ENCODE results near the gene NOP9. TPM values are rescaled to one million over a fixed set of nuclear protein-coding genes. Genes with fewer than 3 reads are reported as not detected.

Gene NOP9
- polyA plus RNA-seq, 1 experiment = 12.0 TPM

DNA sequence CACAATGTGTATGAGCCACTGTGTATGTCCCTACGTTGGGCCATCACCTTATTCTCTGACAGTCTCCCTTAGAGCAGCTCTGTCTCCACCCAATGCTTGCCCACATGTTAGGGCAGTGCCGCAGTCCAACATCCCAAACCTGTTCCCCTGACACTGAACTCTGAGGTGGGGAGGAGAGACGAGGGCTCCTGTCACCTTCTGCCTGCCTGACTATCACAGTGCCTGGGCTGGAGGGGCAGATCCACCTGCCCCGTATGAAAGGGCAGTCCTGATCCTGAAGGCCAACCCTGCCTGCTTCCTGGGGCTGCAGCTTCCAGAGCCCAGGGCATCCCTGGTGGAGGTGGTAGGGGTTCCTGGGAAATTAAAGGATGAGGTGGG lies 38.9 kb upstream of the NOP9 start:
- POLR2A ChIA-PET = no interaction called here
- DNase-seq (ENCODE audit: low read depth, low spot score) = no peak
- Histone ChIP-seq H3K27ac (ENCODE audit: low read depth, low read length) (no peak overlapping the region), H3K27me3 (ENCODE audit: control insufficient read depth, insufficient read depth, low read length) (no peaks in the 10 kb centered on the region), H3K4me3 (ENCODE audit: low read depth, low read length) (no peak overlapping the region), H3K9me3 (ENCODE audit: control insufficient read depth, insufficient read depth, low read length) (no peaks in the 10 kb centered on the region)
- CTCF ChIA-PET = interaction anchor here (1.1 kb wide), 1 partner anchor 47 kb away, joined by 3 read pairs; the partner anchor contains the start of gene CIDEB
- TF ChIP-seq, protein P1, sequence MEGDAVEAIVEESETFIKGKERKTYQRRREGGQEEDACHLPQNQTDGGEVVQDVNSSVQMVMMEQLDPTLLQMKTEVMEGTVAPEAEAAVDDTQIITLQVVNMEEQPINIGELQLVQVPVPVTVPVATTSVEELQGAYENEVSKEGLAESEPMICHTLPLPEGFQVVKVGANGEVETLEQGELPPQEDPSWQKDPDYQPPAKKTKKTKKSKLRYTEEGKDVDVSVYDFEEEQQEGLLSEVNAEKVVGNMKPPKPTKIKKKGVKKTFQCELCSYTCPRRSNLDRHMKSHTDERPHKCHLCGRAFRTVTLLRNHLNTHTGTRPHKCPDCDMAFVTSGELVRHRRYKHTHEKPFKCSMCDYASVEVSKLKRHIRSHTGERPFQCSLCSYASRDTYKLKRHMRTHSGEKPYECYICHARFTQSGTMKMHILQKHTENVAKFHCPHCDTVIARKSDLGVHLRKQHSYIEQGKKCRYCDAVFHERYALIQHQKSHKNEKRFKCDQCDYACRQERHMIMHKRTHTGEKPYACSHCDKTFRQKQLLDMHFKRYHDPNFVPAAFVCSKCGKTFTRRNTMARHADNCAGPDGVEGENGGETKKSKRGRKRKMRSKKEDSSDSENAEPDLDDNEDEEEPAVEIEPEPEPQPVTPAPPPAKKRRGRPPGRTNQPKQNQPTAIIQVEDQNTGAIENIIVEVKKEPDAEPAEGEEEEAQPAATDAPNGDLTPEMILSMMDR (IDR thresholded peaks at IDR 0.05; ENCODE audit: low read depth, low read length) = no peak

DNA sequence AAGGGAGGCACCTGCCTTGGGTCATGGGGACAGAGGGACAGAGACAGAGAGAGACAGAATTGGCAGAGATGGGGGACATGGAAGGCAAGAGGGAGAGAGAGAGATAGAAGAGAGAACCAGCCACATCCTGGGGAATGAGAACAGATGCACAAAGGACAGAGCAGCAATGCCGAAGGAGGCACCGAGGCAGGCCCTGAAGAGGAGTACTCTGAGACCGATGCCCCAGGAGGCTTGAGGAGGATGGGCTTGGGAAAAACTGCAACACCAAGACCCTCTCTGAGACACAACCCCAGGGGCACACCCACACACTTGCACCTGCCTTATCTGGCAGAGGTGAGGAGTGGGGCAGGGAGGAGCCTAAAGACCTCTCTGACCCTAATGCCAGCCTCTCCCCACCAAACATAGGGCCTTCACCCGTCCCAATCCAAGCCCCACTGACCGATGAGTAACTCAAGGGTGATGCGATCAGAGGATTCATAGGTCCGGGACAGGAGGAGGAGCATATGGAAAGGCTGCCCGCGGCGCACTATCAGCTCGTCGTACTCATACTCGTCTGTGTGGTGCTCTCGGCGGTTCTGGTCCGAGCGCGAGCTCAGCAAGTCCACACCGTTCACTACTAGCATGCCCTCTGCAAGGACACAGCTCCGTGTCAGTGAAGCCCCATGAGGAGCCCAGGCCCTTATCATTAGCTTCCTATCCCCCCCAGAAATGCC lies 38.2 kb upstream of the NOP9 start:
- TF ChIP-seq, protein P1 (IDR thresholded peaks at IDR 0.05; ENCODE audit: low read depth, low read length) = no peak
- ChIA-PET CTCF (interaction anchor here (1.1 to 1.3 kb wide), 2 partner anchors 19 to 46 kb away, joined by 3 read pairs; partner anchors contain the start of genes CIDEB and TINF2), POLR2A (interaction anchor here (1.3 kb wide), 1 partner anchor 10 kb away, joined by 4 read pairs; no protein-coding TSS in a partner anchor)
- no peak for DNase-seq (ENCODE audit: low read depth, low spot score)
- H3K9me3 ChIP-seq (ENCODE audit: control insufficient read depth, insufficient read depth, low read length) = no peaks in the 10 kb centered on the region
- no peak overlapping the region for H3K27ac ChIP-seq (ENCODE audit: low read depth, low read length)
- H3K4me3 ChIP-seq (ENCODE audit: low read depth, low read length) = no peak overlapping the region
- no peaks in the 10 kb centered on the region for H3K27me3 ChIP-seq (ENCODE audit: control insufficient read depth, insufficient read depth, low read length)

DNA sequence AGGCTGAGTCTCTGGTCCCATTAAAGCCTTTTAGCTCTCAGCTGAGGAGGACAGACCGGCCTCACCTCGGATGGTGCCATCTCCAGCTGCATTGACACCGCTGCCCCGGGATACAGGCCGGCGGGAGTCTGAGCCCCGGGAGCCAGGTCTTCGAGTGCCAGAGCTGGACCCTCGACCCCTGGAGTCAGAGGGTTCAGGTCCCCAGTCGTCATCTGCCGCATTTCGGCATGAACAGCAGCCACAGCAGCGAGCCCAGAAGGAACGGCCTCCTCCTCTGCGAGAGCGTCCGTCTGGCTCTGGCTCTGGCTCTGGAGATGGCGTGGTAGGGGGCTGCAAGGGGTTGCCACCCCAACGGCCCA lies 37.7 kb upstream of the NOP9 start:
- CTCF ChIA-PET = interaction anchor here (1.3 kb wide), 1 partner anchor 19 kb away, joined by 3 read pairs; the partner anchor contains the start of gene TINF2
- POLR2A ChIA-PET = interaction anchor here (1.3 kb wide), 1 partner anchor 9 kb away, joined by 4 read pairs; no protein-coding TSS in a partner anchor
- Histone ChIP-seq H3K9me3 (ENCODE audit: control insufficient read depth, insufficient read depth, low read length) (no peaks in the 10 kb centered on the region), H3K27ac (ENCODE audit: low read depth, low read length) (no peak overlapping the region), H3K27me3 (ENCODE audit: control insufficient read depth, insufficient read depth, low read length) (no peaks in the 10 kb centered on the region), H3K4me3 (ENCODE audit: low read depth, low read length) (no peak overlapping the region)
- DNase-seq (ENCODE audit: low read depth, low spot score) = no peak
- TF ChIP-seq, protein P1 (IDR thresholded peaks at IDR 0.05; ENCODE audit: low read depth, low read length) = no peak

GRCh38 chr14:24262821-24263733 lies 36.6 kb upstream of the NOP9 start, which contains the start of gene TGM1:
Gene TGM1, minus strand, starts transcription at chr14:24263177. Its CDS starts 825 bp downstream, at chr14:24262352.
- Histone ChIP-seq H3K27ac (ENCODE audit: low read depth, low read length) (no peak within 1 kb of the TSS), H3K27me3 (ENCODE audit: control insufficient read depth, insufficient read depth, low read length) (no peaks in the 10 kb centered on the region), H3K4me3 (ENCODE audit: low read depth, low read length) (no peak within 1 kb of the TSS), H3K9me3 (ENCODE audit: control insufficient read depth, insufficient read depth, low read length) (no peaks in the 10 kb centered on the region)
- TF ChIP-seq, protein P1 (IDR thresholded peaks at IDR 0.05; ENCODE audit: low read depth, low read length) = no peak
- no peak for DNase-seq (ENCODE audit: low read depth, low spot score)
- CTCF ChIA-PET = interaction anchor here (1.3 to 1.4 kb wide), 2 partner anchors 20 to 168 kb away, joined by 3 read pairs; partner anchors contain the start of gene TINF2
- POLR2A ChIA-PET = no interaction called here

Measured in AG04450 (cell line).